ENCODE measurements around the gene NKAIN2. TPM values are rescaled to one million over a fixed set of nuclear protein-coding genes. Genes with fewer than 3 reads are reported as not detected.

NKAIN2 gene
- total and polyA plus RNA-seq, 2 donors (not counting 3 experiments of a cell fraction or from before 2014, with no cell fraction given): 0.03 TPM; not detected in 1

DNA sequence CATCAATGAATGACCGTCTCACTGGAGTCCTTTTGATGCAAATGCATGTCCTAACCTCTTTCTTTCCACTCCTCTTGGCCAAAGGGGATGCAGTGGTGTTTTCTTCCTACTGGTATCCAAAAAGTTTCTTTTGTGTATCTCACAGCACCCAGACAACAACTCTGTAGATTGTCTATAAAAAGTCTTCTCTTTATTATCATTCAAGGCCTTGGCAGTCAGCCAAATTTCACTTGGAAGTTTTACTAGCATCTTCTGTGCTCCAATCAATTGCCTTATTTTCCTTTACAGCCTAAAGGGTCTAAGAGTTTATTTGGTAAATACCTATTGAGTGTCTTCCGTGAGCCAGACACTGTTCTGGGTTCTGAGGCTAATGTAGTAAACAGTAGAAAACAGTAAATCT is 1008.4 kb downstream of the NKAIN2 start:
- Histone ChIP-seq H3K79me2 (ENCODE audit: control insufficient read depth, insufficient read depth, low read length) (no peaks in the 10 kb centered on the region), H3K9me1 (replicated peaks; ENCODE audit: control insufficient read depth, extremely low read depth, insufficient read depth, low read length) (no peaks in the 10 kb centered on the region), H3K36me3 (ENCODE audit: control insufficient read depth in 2 of 2, extremely low read depth in 1 of 2, insufficient read depth in 2 of 2, low read length in 2 of 2) (no peaks in the 10 kb centered on the region), H3K27ac (ENCODE audit: insufficient read depth, low read depth, low read length) (no peak overlapping the region), H3K4me3 (replicated peaks in 1 of 3; ENCODE audit: insufficient read depth in 1 of 3, low read depth in 1 of 3, low read length in 3 of 3) (no peak overlapping the region), H4K20me1 (replicated peaks; ENCODE audit: control insufficient read depth, extremely low read depth, insufficient read depth, low read length) (no peaks in the 10 kb centered on the region), H3K9me3 (replicated peaks; ENCODE audit: control insufficient read depth, insufficient read depth, low read length) (no peaks in the 10 kb centered on the region), H3K4me1 (ENCODE audit: control insufficient read depth, extremely low read depth, insufficient read depth, low read length) (no peaks in the 10 kb centered on the region), H3K9ac (replicated peaks; ENCODE audit: extremely low read depth, insufficient read depth, low read length) (no peak overlapping the region), H3K4me2 (ENCODE audit: insufficient read depth, low read length) (no peak overlapping the region), H2AFZ (ENCODE audit: low read depth, low read length) (no peak overlapping the region), H3K27me3 (ENCODE audit: control insufficient read depth in 2 of 2, insufficient read depth in 2 of 2, low read length in 2 of 2) (no peaks in the 10 kb centered on the region)
- ChIA-PET POLR2A (no interaction called here), CTCF (no interaction called here)
- dilution Hi-C loops (cut with MboI; ENCODE audit: extremely low pct_ligation_motif_present, low sequenced_read_pairs): no loop called here
- BruUV-seq (replicated peaks): no TSS peak
- FAIRE-seq: no peak
- DNase-seq (ENCODE audit: low read depth, low spot score): no peak
- TF ChIP-seq MYC (IDR thresholded peaks at IDR 0.05; ENCODE audit: low read depth, low read length) (no peak), GATA2 (IDR thresholded peaks at IDR 0.05; ENCODE audit: insufficient read depth, insufficient read length, low read depth, low read length) (no peak), FOS (IDR thresholded peaks at IDR 0.05; ENCODE audit: borderline replicate concordance, insufficient read depth, low read length) (no peak)
- intact Hi-C loops (cut with micrococcal nuclease): no loop called here

DNA sequence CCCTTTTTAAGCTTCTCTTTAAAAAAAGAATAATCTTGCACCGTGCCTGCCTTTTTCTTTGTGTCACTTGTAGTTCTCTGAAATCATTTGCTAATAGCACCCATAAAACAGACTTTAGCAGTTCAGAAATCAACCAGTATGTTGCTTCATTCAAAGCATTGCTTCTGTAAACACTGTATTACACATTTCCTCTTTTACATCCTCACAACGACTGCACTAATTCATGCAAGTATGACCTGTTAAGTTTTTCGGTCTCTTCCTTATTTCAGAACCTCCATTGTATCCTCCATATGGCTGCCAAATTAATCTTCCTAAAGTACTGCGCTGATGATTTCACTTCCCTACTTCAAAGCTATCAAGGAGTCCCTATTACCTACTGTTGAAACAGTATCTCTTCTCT is 1015.7 kb downstream of the NKAIN2 start:
- DNase-seq (ENCODE audit: low read depth, low spot score) (no peak), FAIRE-seq (no peak)
- no TSS peak for BruUV-seq (replicated peaks)
- no peak overlapping the region for H3K4me2 ChIP-seq (ENCODE audit: insufficient read depth, low read length)
- H3K9me3 ChIP-seq (replicated peaks; ENCODE audit: control insufficient read depth, insufficient read depth, low read length): no peaks in the 10 kb centered on the region
- no peak overlapping the region for H2AFZ ChIP-seq (ENCODE audit: low read depth, low read length)
- H3K79me2 ChIP-seq (ENCODE audit: control insufficient read depth, insufficient read depth, low read length): no peaks in the 10 kb centered on the region
- TF ChIP-seq, protein P1, sequence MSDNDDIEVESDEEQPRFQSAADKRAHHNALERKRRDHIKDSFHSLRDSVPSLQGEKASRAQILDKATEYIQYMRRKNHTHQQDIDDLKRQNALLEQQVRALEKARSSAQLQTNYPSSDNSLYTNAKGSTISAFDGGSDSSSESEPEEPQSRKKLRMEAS (IDR thresholded peaks at IDR 0.05; ENCODE audit: insufficient read depth, insufficient read length): no peak
- TF ChIP-seq, protein P2, sequence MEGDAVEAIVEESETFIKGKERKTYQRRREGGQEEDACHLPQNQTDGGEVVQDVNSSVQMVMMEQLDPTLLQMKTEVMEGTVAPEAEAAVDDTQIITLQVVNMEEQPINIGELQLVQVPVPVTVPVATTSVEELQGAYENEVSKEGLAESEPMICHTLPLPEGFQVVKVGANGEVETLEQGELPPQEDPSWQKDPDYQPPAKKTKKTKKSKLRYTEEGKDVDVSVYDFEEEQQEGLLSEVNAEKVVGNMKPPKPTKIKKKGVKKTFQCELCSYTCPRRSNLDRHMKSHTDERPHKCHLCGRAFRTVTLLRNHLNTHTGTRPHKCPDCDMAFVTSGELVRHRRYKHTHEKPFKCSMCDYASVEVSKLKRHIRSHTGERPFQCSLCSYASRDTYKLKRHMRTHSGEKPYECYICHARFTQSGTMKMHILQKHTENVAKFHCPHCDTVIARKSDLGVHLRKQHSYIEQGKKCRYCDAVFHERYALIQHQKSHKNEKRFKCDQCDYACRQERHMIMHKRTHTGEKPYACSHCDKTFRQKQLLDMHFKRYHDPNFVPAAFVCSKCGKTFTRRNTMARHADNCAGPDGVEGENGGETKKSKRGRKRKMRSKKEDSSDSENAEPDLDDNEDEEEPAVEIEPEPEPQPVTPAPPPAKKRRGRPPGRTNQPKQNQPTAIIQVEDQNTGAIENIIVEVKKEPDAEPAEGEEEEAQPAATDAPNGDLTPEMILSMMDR (IDR thresholded peaks at IDR 0.05; ENCODE audit: extremely low read depth in 1 of 2, insufficient read depth in 1 of 2, low read depth in 1 of 2, low read length in 2 of 2): no peak
- no peak for TF ChIP-seq EZH2 (IDR thresholded peaks at IDR 0.05; ENCODE audit: borderline replicate concordance, low read depth, low read length, severe bottlenecking)
- no peak for TF ChIP-seq POLR2A (IDR thresholded peaks at IDR 0.05; ENCODE audit: low read depth, low read length)
- TF ChIP-seq JUN (IDR thresholded peaks at IDR 0.05; ENCODE audit: borderline replicate concordance, insufficient read depth, insufficient read length, low read depth): no peak
- TF ChIP-seq POLR2AphosphoS5 (IDR thresholded peaks at IDR 0.05; ENCODE audit: insufficient read depth, low read depth, low read length): no peak
- no peak for TF ChIP-seq FOS (IDR thresholded peaks at IDR 0.05; ENCODE audit: borderline replicate concordance, insufficient read depth, low read length)
- no peak for TF ChIP-seq MYC (IDR thresholded peaks at IDR 0.05; ENCODE audit: low read depth, low read length)
- TF ChIP-seq GATA2 (IDR thresholded peaks at IDR 0.05; ENCODE audit: insufficient read depth, insufficient read length, low read depth, low read length): no peak
- ChIA-PET CTCF (no interaction called here), POLR2A (no interaction called here)
- H3K27me3 ChIP-seq (ENCODE audit: control insufficient read depth in 2 of 2, insufficient read depth in 2 of 2, low read length in 2 of 2): no peaks in the 10 kb centered on the region
- H3K9ac ChIP-seq (replicated peaks; ENCODE audit: extremely low read depth, insufficient read depth, low read length): no peak overlapping the region
- H4K20me1 ChIP-seq (replicated peaks; ENCODE audit: control insufficient read depth, extremely low read depth, insufficient read depth, low read length): no peaks in the 10 kb centered on the region
- intact Hi-C loops (cut with micrococcal nuclease): no loop called here
- H3K4me1 ChIP-seq (ENCODE audit: control insufficient read depth, extremely low read depth, insufficient read depth, low read length): no peaks in the 10 kb centered on the region
- no peak overlapping the region for H3K27ac ChIP-seq (ENCODE audit: insufficient read depth, low read depth, low read length)
- H3K9me1 ChIP-seq (replicated peaks; ENCODE audit: control insufficient read depth, extremely low read depth, insufficient read depth, low read length): no peaks in the 10 kb centered on the region
- no peak overlapping the region for H3K4me3 ChIP-seq (replicated peaks in 1 of 3; ENCODE audit: insufficient read depth in 1 of 3, low read depth in 1 of 3, low read length in 3 of 3)
- dilution Hi-C loops (cut with MboI; ENCODE audit: extremely low pct_ligation_motif_present, low sequenced_read_pairs): no loop called here
- no peaks in the 10 kb centered on the region for H3K36me3 ChIP-seq (ENCODE audit: control insufficient read depth in 2 of 2, extremely low read depth in 1 of 2, insufficient read depth in 2 of 2, low read length in 2 of 2)
